Tibial artery (tissue), 4 donors: ENCODE measurements around the gene AKIP1.

Source experiments
- DNase-seq, 2 donors: peaks; one replicate each; pipeline ENCODE4 v3.0.0-alpha.2; 2019
- H3K27ac ChIP-seq, 2 donors: fragments of 200-600 bp; sonication (generic) in 1 of 2; 1 replicate in 1 of 2; 2 replicates in 1 of 2; pipeline ENCODE4 v1.5.1; 2018 to 2019; ENCODE audit warnings: mild to moderate bottlenecking in 1 of 2
- H3K27me3 ChIP-seq, 2 donors: fragments of 200-600 bp; sonication (generic) in 1 of 2; one replicate each; pipeline versions ENCODE4 v1.5.1 to v1.6.0; 2016 to 2019
- H3K36me3 ChIP-seq, 3 donors: fragments of 200-600 bp; sonication (generic) in 2 of 3; one replicate each; pipeline ENCODE4 v1.5.1; 2016 to 2019; ENCODE audit warnings: mild to moderate bottlenecking in 2 of 3
- H3K4me1 ChIP-seq, 4 donors: fragments of 200-600 bp; sonication (generic) in 2 of 4; 1 replicate in 3 of 4; 2 replicates in 1 of 4; pipeline ENCODE4 v1.5.1; 2016 to 2019
- H3K4me3 ChIP-seq, 2 donors: fragments of 200-600 bp; sonication (generic) in 1 of 2; 1 replicate in 1 of 2; 2 replicates in 1 of 2; pipeline ENCODE4 v1.5.1; 2018 to 2019; ENCODE audit warnings: mild to moderate bottlenecking in 2 of 2
- H3K9me3 ChIP-seq, 3 donors: fragments of 200-600 bp; sonication (generic) in 1 of 3; one replicate each; pipeline ENCODE4 v1.5.1; 2016 to 2019
- intact Hi-C: fragments of 100-400 bp; cut with DNase I; formaldehyde crosslinking; loops from one replicate; pipeline ENCODE4 v1.15.0; 2023; ENCODE audit warnings: low total_unique reads
- TF ChIP-seq, protein P1 (sequence below), 2 experiments: fragments of 200-600 bp in 1 of 2; fragments of 450-650 bp in 1 of 2; IDR thresholded peaks; one replicate each; pipeline ENCODE4 v1.5.1; 2017 to 2019; ENCODE audit warnings: antibody characterized with exemption in 2 of 2, mild to moderate bottlenecking in 1 of 2, moderate library complexity in 1 of 2

AKIP1 gene

GRCh38 chr11:8910649-8911026 is 351 bp upstream of the AKIP1 start:
- Histone ChIP-seq H3K27me3 (no peaks in the 10 kb centered on the region), H3K9me3 (no peaks in the 10 kb centered on the region), H3K36me3 (no peaks in the 10 kb centered on the region), H3K4me1 (peaks cover 0 to 38% (median 25%) of the 10 kb centered on the region in 4 donors), H3K4me3 (peak overlapping the region; percentile 93 to 97), H3K27ac (peak overlapping the region; percentile 95 to 97)
- TF ChIP-seq, protein P1, sequence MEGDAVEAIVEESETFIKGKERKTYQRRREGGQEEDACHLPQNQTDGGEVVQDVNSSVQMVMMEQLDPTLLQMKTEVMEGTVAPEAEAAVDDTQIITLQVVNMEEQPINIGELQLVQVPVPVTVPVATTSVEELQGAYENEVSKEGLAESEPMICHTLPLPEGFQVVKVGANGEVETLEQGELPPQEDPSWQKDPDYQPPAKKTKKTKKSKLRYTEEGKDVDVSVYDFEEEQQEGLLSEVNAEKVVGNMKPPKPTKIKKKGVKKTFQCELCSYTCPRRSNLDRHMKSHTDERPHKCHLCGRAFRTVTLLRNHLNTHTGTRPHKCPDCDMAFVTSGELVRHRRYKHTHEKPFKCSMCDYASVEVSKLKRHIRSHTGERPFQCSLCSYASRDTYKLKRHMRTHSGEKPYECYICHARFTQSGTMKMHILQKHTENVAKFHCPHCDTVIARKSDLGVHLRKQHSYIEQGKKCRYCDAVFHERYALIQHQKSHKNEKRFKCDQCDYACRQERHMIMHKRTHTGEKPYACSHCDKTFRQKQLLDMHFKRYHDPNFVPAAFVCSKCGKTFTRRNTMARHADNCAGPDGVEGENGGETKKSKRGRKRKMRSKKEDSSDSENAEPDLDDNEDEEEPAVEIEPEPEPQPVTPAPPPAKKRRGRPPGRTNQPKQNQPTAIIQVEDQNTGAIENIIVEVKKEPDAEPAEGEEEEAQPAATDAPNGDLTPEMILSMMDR (IDR thresholded peaks at IDR 0.05) = no peak
- DNase-seq = no peak
- intact Hi-C loops = no loop called here

GRCh38 chr11:8913961-8914660 is 3.1 kb downstream of the AKIP1 start:
- Histone ChIP-seq H3K9me3 (no peaks in the 10 kb centered on the region), H3K36me3 (peaks cover 4 to 13% (median 9%) of the 10 kb centered on the region in 3 donors), H3K27me3 (no peaks in the 10 kb centered on the region), H3K4me3 (peak overlapping the region; percentile 23 to 37), H3K4me1 (peaks cover 0 to 61% (median 41%) of the 10 kb centered on the region in 4 donors), H3K27ac (peak overlapping the region; percentile 66 to 68)
- intact Hi-C loops = no loop called here
- TF ChIP-seq, protein P1 (IDR thresholded peaks at IDR 0.05) = peak; percentile 53 to 58
- no peak for DNase-seq

DNA sequence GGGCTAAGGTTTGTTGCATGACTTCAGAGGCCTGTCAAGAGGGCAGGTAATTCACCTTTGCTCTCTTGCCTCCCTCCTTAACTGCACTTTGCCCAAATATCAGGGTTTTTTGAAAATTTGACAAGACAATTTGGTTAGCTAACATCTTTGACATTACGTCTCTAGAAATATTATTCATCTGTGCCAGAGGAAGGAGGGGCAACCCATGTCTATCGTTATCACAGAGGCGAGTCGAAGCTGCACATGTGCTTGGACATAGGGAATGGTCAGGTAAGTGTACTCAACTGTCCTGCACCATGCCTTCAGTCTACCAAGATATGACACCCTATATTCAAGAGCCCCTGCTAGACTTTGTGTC is 3.7 kb downstream of the AKIP1 start:
- Histone ChIP-seq H3K27ac (peak overlapping the region; percentile 66 to 68), H3K4me3 (peak overlapping the region; percentile 23 to 37), H3K4me1 (peaks cover 0 to 60% (median 40%) of the 10 kb centered on the region in 4 donors), H3K9me3 (no peaks in the 10 kb centered on the region), H3K36me3 (peaks cover 9 to 18% (median 15%) of the 10 kb centered on the region in 3 donors), H3K27me3 (no peaks in the 10 kb centered on the region)
- DNase-seq = no peak
- intact Hi-C loops = loop anchor here (5.0 kb wide), 2 partner anchors 43 to 223 kb away; no protein-coding TSS in a partner anchor
- TF ChIP-seq, protein P1 (IDR thresholded peaks at IDR 0.05) = no peak

DNA sequence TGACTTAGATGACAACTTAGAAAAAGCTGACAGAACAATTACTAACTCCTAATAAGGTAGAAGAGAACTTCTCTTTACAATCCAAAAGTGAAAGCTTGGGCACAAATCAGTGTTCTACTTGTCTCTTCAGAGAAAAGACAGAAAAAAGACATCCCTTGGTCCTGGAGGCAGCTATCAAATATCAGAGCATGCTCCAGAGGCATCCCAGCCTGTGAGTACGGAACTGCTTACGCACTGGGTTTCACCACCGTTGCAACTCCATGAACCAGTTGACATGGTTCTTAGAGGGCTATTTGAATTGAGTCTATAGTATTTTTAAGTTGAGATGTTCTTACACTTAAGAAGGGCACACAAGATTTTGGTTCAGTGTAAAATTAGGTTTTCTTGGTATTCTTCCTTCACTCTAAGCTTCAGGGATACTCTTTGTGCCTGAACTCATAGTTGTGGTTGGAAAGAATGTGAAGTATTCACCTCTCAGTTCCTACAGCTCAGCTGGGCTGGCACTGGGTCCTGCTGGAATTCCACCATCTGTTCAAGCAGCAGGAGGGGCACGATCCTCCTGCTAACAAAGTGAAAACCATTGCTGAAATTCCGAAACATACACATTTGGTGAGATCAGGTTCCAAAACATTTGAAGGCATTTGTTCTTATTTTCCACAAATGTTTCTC is 6.3 kb downstream of the AKIP1 start:
- Histone ChIP-seq H3K4me3 (peak overlapping the region; percentile 0 to 17), H3K4me1 (peaks cover 0 to 47% (median 34%) of the 10 kb centered on the region in 4 donors), H3K36me3 (peaks cover 28 to 45% (median 39%) of the 10 kb centered on the region in 3 donors), H3K27ac (peak overlapping the region; percentile 64 to 70), H3K9me3 (no peaks in the 10 kb centered on the region), H3K27me3 (no peaks in the 10 kb centered on the region)
- no peak for DNase-seq
- intact Hi-C loops = loop anchor here (5.0 kb wide), 2 partner anchors 40 to 220 kb away; no protein-coding TSS in a partner anchor
- TF ChIP-seq, protein P1 (IDR thresholded peaks at IDR 0.05) = no peak

- TF ChIP-seq, protein P1 (IDR thresholded peaks at IDR 0.05) = no peak
- peaks cover 35 to 74% (median 56%) of the 10 kb centered on the region in 3 donors for H3K36me3 ChIP-seq
- intact Hi-C loops = no loop called here
- H3K4me1 ChIP-seq = peaks cover 0 to 6% (median 4%) of the 10 kb centered on the region in 4 donors
- no peaks in the 10 kb centered on the region for H3K27me3 ChIP-seq
- DNase-seq = no peak
- no peaks in the 10 kb centered on the region for H3K9me3 ChIP-seq
- H3K27ac ChIP-seq = no peak overlapping the region
- no peak overlapping the region for H3K4me3 ChIP-seq
Observed at GRCh38 chr11:8922691-8923090, 11.7 kb downstream of the AKIP1 start.
